Neural cell (in vitro differentiated cells): ENCODE data around the gene PPP4R2. TPM values are rescaled to one million over a fixed set of nuclear protein-coding genes. Genes with fewer than 3 reads are reported as not detected.

Experiments
- H2AFZ ChIP-seq: fragments of 200-600, 300-800 bp; sonication (generic), shearing (Covaris generic); 2 replicates; pipeline ENCODE4 v1.6.0; 2014; ENCODE audit warnings: low read depth, mild to moderate bottlenecking, antibody characterized with exemption, low read length, moderate library complexity
- H3F3A ChIP-seq: fragments of 200-600 bp; shearing (Covaris generic); 2 replicates; pipeline ENCODE4 v1.6.1; 2016; ENCODE audit warnings: mild to moderate bottlenecking, moderate library complexity, mixed read lengths, antibody characterized with exemption, low read length; ENCODE audit not compliant: insufficient read depth, poor library complexity, severe bottlenecking
- H3K27ac ChIP-seq: fragments of 200-600, 300-800 bp; sonication (generic), shearing (Covaris generic); 2 replicates; pipeline ENCODE4 v1.5.1; 2014; ENCODE audit warnings: mild to moderate bottlenecking, low read length, moderate library complexity
- H3K27me3 ChIP-seq: fragments of 300-800, 200-600 bp; sonication (generic), shearing (Covaris generic); 2 replicates; pipeline ENCODE4 v1.6.0; 2014; ENCODE audit warnings: mild to moderate bottlenecking, low read depth, low read length, moderate library complexity; ENCODE audit not compliant: insufficient read depth
- H3K36me3 ChIP-seq: fragments of 300-800, 200-600 bp; sonication (generic), shearing (Covaris generic); 2 replicates; pipeline ENCODE4 v1.5.1; 2014; ENCODE audit warnings: mild to moderate bottlenecking, antibody characterized with exemption, low read length, moderate library complexity; ENCODE audit not compliant: insufficient read depth
- H3K4me2 ChIP-seq: fragments of 300-800, 200-600 bp; sonication (generic), shearing (Covaris generic); 2 replicates; pipeline ENCODE4 v1.6.0; 2014; ENCODE audit warnings: mild to moderate bottlenecking, low read length
- H3K4me3 ChIP-seq: fragments of 300-800, 200-600 bp; sonication (generic), shearing (Covaris generic); 2 replicates; pipeline ENCODE4 v1.5.1; 2014; ENCODE audit warnings: mild to moderate bottlenecking, low read length, moderate library complexity
- H3K79me2 ChIP-seq: fragments of 200-600 bp; shearing (Covaris generic); replicated peaks from 2 replicates; pipeline ENCODE4 v1.6.0; 2014; ENCODE audit warnings: mild to moderate bottlenecking, low read length, moderate library complexity; ENCODE audit not compliant: insufficient read depth
- H3K9ac ChIP-seq: fragments of 300-800, 200-600 bp; sonication (generic), shearing (Covaris generic); 2 replicates; pipeline ENCODE4 v1.6.1; 2016; ENCODE audit warnings: mild to moderate bottlenecking, low read length, mixed read lengths
- H3K9me2 ChIP-seq: fragments of 200-600 bp; shearing (Covaris generic); 2 replicates; pipeline ENCODE4 v1.6.1; 2016; ENCODE audit warnings: mild to moderate bottlenecking, low read length, mixed read lengths; ENCODE audit not compliant: insufficient read depth
- H3K9me3 ChIP-seq: fragments of 200-600, 300-800 bp; sonication (generic), shearing (Covaris generic); 2 replicates; pipeline ENCODE4 v1.6.1; 2016; ENCODE audit warnings: mild to moderate bottlenecking, mixed run types, low read length, moderate library complexity, mixed read lengths
- H4K20me1 ChIP-seq: fragments of 200-600 bp; shearing (Covaris generic); 2 replicates; pipeline ENCODE4 v1.6.1; 2016; ENCODE audit warnings: mild to moderate bottlenecking, mixed run types; ENCODE audit not compliant: insufficient read depth
- CTCF ChIP-seq: fragments of 450-650 bp; IDR thresholded peaks from 2 replicates; pipeline ENCODE4 v1.5.1; 2014; ENCODE audit warnings: antibody characterized with exemption, mild to moderate bottlenecking, moderate library complexity; ENCODE audit not compliant: poor library complexity, severe bottlenecking
- EP300 ChIP-seq: fragments of 450-650 bp; conservative IDR thresholded peaks from 2 replicates; pipeline ENCODE4 v1.6.1; 2014; ENCODE audit warnings: antibody characterized with exemption, mild to moderate bottlenecking, moderate library complexity; ENCODE audit not compliant: poor library complexity, severe bottlenecking
- EZH2 ChIP-seq: fragments of 200-600, 300-800 bp; shearing (Covaris generic), sonication (generic); IDR thresholded peaks from 2 replicates; pipeline ENCODE4 v1.6.1; 2014; ENCODE audit warnings: antibody characterized with exemption, low read length, borderline replicate concordance, mild to moderate bottlenecking; ENCODE audit not compliant: insufficient read depth, poor library complexity, severe bottlenecking
- MXI1 ChIP-seq: fragments of 450-650 bp; conservative IDR thresholded peaks from 2 replicates; pipeline ENCODE4 v1.6.1; 2014; ENCODE audit warnings: antibody characterized with exemption, mild to moderate bottlenecking; ENCODE audit not compliant: poor library complexity, severe bottlenecking
- POLR2AphosphoS5 ChIP-seq: IDR thresholded peaks from 2 replicates; pipeline ENCODE4 v1.6.1; 2012
- RAD21 ChIP-seq: fragments of 450-650 bp; conservative IDR thresholded peaks from 2 replicates; pipeline ENCODE4 v1.6.1; 2014; ENCODE audit warnings: antibody characterized with exemption, mild to moderate bottlenecking, moderate library complexity
- REST ChIP-seq: IDR thresholded peaks from 2 replicates; pipeline ENCODE4 v1.6.1; 2012; ENCODE audit warnings: borderline replicate concordance
- SMC3 ChIP-seq: fragments of 450-650 bp; conservative IDR thresholded peaks from 2 replicates; pipeline ENCODE4 v1.6.1; 2014; ENCODE audit warnings: antibody characterized with exemption, mild to moderate bottlenecking, moderate library complexity; ENCODE audit not compliant: poor library complexity
- TAF1 ChIP-seq: IDR thresholded peaks from 2 replicates; pipeline ENCODE4 v1.6.1; 2012; ENCODE audit warnings: low read depth
- polyA plus RNA-seq: library from polyadenylated mRNA; depleted of rRNA; stranded (reverse); fragments of >200 nt; gene quantifications from 2 replicates; pipeline ENCODE4 v1.2.3, GENCODE V29; 2014

The PPP4R2 gene
- polyA plus RNA-seq, 1 donor from 2014 or later, result 65.5 TPM

GRCh38 chr3:73101881-73102280, 105.3 kb downstream of the PPP4R2 start:
- Histone ChIP-seq H3K9me3 (no peaks in the 10 kb centered on the region), H3K27ac (no peak overlapping the region), H3K9ac (no peak overlapping the region), H3K79me2 (no peaks in the 10 kb centered on the region), H3K36me3 (no peaks in the 10 kb centered on the region), H4K20me1 (no peaks in the 10 kb centered on the region), H2AFZ (no peak overlapping the region), H3K4me2 (no peak overlapping the region), H3K27me3 (no peaks in the 10 kb centered on the region), H3K4me3 (no peak overlapping the region), H3F3A (no peaks in the 10 kb centered on the region), H3K9me2 (no peaks in the 10 kb centered on the region)
- no peak for TF ChIP-seq CTCF
- no peak for TF ChIP-seq POLR2AphosphoS5
- no peak for TF ChIP-seq MXI1
- TF ChIP-seq SMC3, result no peak
- no peak for TF ChIP-seq EP300
- TF ChIP-seq REST, result no peak
- TF ChIP-seq RAD21, result no peak
- TF ChIP-seq EZH2, result no peak
- no peak for TF ChIP-seq TAF1

- no peaks in the 10 kb centered on the region for H3K36me3 ChIP-seq
- no peaks in the 10 kb centered on the region for H4K20me1 ChIP-seq
- H3K4me3 ChIP-seq, result no peak overlapping the region
- H3K9me3 ChIP-seq, result no peaks in the 10 kb centered on the region
- no peak overlapping the region for H3K27ac ChIP-seq
- no peak for TF ChIP-seq POLR2AphosphoS5
- no peak for TF ChIP-seq REST
- TF ChIP-seq CTCF, result no peak
- TF ChIP-seq EP300, result no peak
- TF ChIP-seq MXI1, result no peak
- TF ChIP-seq RAD21, result no peak
- no peak for TF ChIP-seq EZH2
- no peak for TF ChIP-seq SMC3
- no peak for TF ChIP-seq TAF1
- H2AFZ ChIP-seq, result no peak overlapping the region
- no peaks in the 10 kb centered on the region for H3F3A ChIP-seq
- H3K27me3 ChIP-seq, result no peaks in the 10 kb centered on the region
- H3K79me2 ChIP-seq, result no peaks in the 10 kb centered on the region
- no peak overlapping the region for H3K9ac ChIP-seq
- H3K9me2 ChIP-seq, result no peaks in the 10 kb centered on the region
- no peak overlapping the region for H3K4me2 ChIP-seq
Observed at GRCh38 chr3:73107215-73107614, 110.6 kb downstream of the PPP4R2 start.
